GM18873 (cell line): ENCODE data around the gene SLC39A2.
"Not testable (repeated sequence)": the region's sequence is repeated elsewhere in the genome, so short reads cannot be mapped to it uniquely, and the experiment has no call there.

Experiments
- ATAC-seq: cut with Tn5 transposase; IDR thresholded peaks from one replicate; pipeline ENCODE4 v1.9.1; 2021; ENCODE audit warnings: mild to moderate bottlenecking, moderate library complexity, moderate number of reproducible peaks; ENCODE audit not compliant: unreplicated experiment, low FRiP score

The SLC39A2 gene

GRCh38 chr14:21024585-21025370, 25.7 kb downstream of the SLC39A2 start, which contains the start of gene NDRG2:
TSS of gene NDRG2 (minus strand) at chr14:21025061. CDS start at chr14:21023315, 1,746 bp downstream.
- ATAC-seq = no peak

DNA sequence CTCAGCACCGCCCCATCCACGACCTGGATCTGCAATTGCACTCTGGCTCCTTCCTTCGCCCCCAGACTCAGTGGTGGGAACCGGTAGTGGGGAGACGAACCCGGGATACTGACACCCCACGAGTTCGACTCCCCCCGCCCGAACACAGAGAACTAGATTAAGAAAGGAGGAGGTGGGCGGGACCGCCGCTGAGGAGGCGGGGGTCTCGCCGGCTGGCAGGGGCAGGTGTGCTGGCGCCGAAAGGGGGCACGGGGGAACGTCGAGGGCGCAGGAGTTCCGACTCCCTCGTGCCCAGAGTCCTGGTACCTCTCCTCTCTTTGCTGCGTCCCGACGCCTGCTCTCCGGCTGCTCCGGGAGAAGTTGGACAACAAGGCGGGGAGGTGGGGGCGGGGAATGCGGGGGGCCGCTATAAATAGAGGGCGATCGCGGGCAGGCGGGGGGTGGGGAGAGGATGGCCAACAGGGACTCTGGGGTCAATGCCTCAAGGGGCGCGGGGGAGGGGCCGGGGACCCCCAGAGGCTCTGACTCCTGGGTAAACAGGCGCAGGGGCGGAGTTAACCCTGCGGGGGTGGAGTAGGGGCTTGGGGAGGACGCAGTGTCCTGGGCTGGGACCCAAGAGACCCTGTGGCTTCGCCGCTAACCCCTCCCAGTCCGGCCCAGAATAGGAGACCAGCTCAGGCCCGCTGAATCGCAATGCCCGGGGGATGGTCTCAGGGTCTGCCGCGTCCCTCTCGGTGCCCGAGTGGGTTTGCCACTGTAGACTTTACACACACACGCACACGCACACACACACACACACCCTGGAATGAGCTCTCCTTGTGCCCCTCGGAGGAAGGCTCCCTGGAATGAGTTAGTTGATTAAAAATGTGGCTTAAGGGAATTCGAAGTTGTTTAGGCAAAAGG, 26.5 kb downstream of the SLC39A2 start:
- ATAC-seq = no peak

DNA sequence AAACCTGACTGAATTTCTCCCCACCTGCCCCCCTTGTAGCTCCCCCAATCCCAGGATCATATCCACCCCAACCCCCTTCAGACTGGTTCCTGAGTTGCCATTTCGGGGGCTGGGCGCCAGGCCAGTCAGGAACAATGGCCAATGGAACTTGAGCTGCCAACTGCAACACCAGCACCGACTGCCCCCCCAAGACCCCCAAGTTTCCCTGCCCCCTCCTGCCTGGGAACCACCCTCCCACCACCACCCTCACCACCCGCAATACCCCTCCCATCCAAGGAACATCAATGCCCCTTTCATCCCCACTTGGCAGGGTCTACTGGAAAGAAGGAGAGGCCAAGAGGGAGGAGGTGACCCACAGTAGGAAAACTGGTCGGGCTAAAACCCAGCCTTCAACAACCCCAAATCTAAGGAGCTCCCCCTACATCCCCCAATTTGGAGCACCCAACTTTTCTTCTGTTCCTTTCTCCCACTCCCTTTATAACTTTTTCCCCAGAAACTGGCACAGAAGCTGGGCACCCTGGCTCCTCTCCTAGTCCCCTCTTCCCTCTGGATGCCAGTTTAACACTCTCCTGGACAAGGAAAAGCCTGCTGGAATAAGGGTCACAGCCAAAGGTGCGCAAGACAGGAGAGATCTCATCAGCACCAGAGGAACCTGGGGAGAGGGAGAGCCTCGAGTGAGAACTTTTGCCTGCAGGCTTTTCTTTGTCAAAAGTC, 27.3 kb downstream of the SLC39A2 start:
- ATAC-seq = no peak

GRCh38 chr14:21026988-21027315, 27.9 kb downstream of the SLC39A2 start:
- ATAC-seq = no peak

GRCh38 chr14:21029917-21030316, 30.8 kb downstream of the SLC39A2 start, which contains the start of gene TPPP2:
TSS of gene TPPP2 (plus strand) at chr14:21030217. CDS start at chr14:21030582, 365 bp downstream.
- no peak for ATAC-seq

GRCh38 chr14:21030531-21030930, 31.4 kb downstream of the SLC39A2 start:
- no peak for ATAC-seq

GRCh38 chr14:21032326-21033132, 33.4 kb downstream of the SLC39A2 start:
- ATAC-seq = no peak

GRCh38 chr14:21033133-21033698, 34.1 kb downstream of the SLC39A2 start:
- ATAC-seq = no peak

DNA sequence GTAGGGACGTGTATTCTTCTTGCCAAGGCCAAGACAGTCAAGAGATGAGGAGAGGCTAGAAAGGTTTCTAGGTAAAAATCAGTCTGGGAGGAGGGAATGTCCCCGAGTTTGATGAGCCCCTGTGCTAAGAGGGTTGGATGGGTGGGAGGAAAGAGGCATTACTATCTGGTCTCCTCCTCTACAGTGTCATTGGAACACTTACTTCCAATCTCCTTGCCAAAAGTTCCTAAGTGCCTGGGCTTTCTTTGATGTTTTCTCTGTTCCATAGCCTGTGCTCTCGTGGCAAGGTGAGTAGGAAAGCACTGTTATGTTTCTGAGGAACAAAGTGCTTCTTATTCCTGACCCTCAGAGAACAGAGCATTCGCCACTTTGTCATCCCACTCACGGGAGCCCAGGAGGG, 35.6 kb downstream of the SLC39A2 start, which contains the start of gene RNASE13:
TSS of gene RNASE13 (minus strand) at position 101 of the 400 bp plus-strand sequence. CDS start 519 bp downstream, outside the sequence.
- no peak for ATAC-seq

GRCh38 chr14:21036751-21037150, 37.7 kb downstream of the SLC39A2 start:
- no peak for ATAC-seq

- ATAC-seq = no peak
These were observed 38.1 kb downstream of the SLC39A2 start for GRCh38 chr14:21037156-21037555.

GRCh38 chr14:21038441-21039422, 39.6 kb downstream of the SLC39A2 start:
- ATAC-seq = no peak

DNA sequence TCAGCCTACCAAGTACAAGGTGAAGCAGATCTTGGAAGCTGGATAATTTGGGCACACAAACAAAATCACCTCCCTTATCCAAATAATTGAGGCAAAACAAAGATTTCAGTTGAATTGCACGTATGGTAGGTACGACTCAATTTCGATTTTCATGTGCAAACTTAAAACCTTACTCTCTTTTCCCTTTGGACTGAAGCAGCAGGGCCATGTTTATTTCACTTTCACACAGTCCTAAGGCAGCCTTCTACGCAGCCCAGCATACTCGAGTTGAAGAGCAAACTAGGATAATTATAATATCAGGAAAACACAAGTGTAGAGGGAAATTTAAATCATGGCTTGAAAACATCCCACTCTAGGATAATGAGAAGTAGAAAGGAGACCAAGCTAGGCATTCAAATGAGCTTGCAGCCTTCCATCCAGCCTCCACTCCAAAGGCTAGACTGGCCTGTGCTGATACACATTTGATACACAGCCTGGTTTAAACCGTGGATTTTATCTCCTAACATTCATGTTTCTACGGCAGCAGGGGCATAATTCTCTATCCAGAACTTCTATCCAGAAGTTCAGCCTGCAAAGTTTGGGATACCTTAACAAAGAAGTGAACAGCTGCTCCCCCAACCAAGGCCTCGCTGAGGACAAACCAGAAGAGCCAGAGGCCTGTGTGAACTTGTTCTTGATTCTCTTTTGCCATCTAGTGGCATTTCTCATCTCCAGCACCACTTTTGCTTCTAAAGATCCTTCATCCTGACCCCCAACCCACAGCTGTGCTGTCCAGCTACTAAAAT, 40.7 kb downstream of the SLC39A2 start:
- ATAC-seq = no peak

- no peak for ATAC-seq
These were observed 41.4 kb downstream of the SLC39A2 start for GRCh38 chr14:21040370-21040925.

- ATAC-seq = not testable (repeated sequence)
These were observed 41.8 kb downstream of the SLC39A2 start for GRCh38 chr14:21040941-21041340.

- ATAC-seq = no peak
These were observed 42.8 kb downstream of the SLC39A2 start, which contains the start of gene RNASE7 for GRCh38 chr14:21041676-21042433. TSS of gene RNASE7 (plus strand) at chr14:21042362. CDS start at chr14:21042993, 631 bp downstream.
